ENCODE measurements around the gene MOSPD3.

GRCh38 chr7:100604028-100604975 is 8.0 kb upstream of the MOSPD3 start:
- TF ChIP-seq CTCF (IDR thresholded peaks at IDR 0.05) (peak; percentile 25 to 55 (median 42)), POLR2A (IDR thresholded peaks at IDR 0.05) (peak in 1 of 4 donors; percentile 59)

Data from esophagus squamous epithelium (tissue), 4 donors.